ENCODE measurements around the gene SGCA. TPM values are rescaled to one million over a fixed set of nuclear protein-coding genes. Genes with fewer than 3 reads are reported as not detected.

SGCA gene
- total RNA-seq (2014; rRNA removed): 200 and 207 TPM in 2 replicates
- polyA plus RNA-seq (2012): 205 TPM

DNA sequence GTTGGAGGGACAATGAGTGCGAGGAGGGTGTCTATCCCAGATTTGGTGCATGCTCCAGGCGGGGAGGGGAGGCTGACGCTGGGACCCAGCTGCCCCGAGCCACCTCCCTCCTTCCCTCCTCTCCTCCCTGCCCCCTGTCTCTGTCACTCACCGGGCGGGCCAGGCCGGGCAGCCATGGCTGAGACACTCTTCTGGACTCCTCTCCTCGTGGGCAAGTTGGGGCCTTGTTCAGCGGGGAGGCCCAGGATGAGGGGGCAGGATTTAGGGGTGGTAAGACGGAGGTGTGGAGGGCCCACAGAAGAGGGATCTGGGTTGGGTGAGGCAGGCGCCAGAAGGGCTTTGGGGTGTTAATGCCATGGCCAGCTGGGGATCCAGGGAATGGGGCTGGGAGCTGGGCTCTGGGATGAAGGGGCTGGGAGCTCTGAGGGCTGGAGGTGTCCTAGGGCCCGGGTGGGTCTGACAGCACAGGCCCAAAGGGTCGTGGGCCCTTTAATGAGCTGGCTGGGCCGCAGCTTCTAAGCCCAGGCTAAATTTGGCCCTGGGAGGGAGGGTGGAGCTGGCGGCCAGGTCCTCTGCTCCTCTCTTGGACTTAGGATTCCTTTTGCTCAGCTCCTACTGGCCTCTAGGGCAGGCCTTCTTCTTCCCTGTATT lies at the start of gene SGCA:
SGCA (plus strand) TSS at position 139 of the 651 bp plus-strand sequence; CDS start at position 175, 36 bp downstream.
- peak; percentile 79 for DNase-seq (ENCODE audit: low read depth)

DNA sequence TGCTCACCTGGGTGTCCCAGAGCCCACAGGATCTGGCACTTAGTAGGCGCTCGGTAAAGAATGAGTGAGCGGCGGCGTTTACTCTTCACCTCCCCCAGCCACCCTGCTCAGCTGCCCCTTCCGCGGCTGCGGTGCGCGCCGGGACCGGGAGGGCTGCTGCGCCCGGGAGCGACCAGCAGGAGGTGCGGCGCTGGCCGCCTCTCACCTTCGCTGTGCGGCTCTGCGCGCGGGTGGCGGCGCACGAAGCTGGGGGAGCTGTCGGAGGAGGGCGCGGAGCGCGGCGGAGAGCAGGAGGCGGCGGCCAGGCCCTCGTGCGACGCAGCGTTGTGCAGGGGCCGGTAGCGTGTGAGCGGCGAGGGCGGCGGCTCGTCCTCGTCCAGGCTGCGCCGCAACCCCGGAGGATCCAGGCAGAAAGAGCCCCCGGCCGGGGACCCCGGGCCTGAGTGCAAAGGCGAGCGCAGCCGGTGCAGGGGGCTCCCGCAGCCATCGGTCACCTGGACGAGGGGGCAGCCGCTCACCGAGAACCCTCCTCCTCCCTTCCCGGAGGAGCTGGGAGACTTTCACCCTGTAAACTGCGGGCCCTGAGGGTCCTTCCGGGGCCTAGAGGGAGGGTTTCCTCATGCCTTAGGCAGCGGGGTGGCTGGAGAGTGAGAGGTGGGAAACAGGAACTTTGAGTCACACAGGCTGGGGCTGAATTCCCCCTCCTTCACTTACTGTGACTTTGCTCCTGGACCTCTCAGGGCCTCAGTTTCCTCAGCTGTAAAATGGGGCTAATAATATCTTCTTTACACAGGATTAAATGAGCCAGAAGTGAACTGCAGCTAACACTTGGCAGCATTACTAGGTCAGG lies 48.4 kb upstream of the SGCA start:
- no peak for DNase-seq (ENCODE audit: low read depth)

DNA sequence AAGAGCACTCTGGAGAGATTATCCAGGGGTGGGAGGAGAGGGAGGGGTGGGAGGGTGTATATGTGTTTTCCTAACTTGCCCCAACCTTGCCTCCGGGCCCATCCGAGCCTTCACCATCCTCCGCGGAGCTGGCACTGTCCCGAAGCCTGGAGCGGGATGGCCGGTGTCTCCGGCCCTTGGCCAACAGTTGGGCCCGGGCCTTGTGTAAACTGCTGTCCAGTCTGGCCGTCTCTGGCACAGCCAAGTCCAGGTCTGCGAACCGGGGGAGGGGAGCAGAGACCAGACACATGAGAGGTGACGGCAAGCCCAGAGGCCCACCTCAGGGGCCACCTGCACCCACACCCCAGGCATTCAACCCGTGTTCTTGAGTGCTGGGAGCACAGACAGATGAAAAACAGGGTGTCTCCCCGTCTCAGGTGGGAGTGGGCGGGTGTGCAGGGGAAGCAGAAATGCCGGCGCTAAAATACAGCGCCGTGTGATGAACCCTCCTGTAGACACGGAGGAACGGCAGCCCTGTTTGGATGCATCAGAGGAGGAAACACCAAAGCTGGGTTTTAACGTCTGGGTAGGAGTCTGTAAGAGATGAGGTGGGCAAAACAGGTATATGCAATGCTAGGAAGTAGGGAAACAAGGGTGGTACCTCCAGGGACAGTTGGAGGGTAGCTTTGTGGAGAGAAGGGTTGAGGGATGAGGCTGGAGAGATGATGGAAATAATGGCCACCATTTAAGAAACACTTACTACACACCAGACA lies 47.6 kb upstream of the SGCA start:
- no peak for DNase-seq (ENCODE audit: low read depth)

DNA sequence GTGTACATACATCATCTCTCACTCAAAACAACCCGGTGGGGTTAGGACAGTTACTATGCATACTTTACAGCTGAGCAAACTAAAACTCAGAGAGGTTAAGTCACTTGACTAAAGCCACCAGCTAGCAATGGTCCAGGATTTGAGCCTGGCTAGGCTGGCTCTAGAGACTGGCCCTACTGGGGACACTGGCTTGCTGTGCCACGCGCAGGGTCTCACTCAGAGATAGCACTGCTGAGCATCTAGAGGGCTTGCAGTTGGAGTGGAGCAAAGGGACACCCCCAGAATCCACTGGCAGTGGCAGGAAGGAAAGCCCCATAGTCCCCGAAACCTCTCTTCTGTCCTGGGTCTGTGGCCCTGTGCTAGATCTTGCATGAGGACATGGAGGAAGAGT lies 47.0 kb upstream of the SGCA start:
- no peak for DNase-seq (ENCODE audit: low read depth)

DNA sequence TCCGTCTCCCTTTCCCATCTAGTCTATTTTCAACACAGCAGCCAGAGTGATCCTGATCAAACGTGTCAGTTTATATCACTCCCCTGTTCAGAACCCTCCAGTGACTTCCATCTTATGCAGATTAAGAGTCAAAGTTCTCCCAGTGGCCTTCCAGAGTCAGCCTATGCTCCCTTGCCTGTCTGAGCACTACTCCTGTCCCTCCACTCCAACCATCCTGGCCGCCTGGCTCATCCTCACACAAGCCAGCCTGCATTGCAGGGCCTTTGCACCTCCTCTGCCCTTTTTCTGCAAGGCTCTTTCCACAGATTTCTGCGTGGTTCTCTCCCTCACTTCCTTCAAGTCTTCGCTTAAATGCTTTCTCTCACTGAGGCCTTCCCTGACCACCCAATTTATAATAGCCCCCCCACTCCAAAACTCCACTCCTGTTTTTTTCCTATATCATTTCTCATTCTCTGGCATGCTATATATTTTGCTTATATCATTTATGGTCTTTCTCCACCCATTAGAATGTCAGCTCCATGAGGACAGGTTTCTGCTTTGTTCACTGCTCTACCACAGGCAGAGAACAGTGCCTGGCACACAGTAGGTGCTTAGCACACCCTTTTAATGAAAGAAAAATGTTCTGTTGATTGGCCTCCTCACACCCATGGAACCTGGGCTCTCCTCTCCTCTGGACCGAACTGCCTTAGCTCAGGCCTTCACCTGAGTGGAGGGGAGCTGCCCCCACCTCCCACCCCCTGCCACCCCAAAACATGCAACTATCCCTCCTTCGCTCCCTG lies 45.1 kb upstream of the SGCA start:
- DNase-seq (ENCODE audit: low read depth): no peak

DNA sequence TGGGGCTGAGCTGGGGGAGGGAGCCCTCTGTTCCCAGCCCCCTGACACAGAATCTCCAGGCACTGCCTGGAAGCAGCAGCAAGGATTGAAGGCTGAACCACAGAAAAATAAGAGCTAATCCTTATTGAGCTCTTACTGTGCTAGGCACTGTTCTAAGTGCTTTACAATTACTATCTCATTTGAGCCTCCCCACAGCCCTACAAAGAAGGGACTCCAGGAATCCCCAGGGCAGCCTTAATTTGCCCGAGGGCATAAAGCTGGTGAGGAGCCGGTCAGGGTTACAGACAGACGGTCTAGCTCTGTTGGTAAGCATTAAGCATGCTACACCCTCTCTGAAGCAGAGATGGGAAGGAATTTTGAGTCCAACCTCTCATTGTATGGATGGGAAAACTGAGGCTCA lies 42.9 kb upstream of the SGCA start:
- DNase-seq (ENCODE audit: low read depth): no peak

DNA sequence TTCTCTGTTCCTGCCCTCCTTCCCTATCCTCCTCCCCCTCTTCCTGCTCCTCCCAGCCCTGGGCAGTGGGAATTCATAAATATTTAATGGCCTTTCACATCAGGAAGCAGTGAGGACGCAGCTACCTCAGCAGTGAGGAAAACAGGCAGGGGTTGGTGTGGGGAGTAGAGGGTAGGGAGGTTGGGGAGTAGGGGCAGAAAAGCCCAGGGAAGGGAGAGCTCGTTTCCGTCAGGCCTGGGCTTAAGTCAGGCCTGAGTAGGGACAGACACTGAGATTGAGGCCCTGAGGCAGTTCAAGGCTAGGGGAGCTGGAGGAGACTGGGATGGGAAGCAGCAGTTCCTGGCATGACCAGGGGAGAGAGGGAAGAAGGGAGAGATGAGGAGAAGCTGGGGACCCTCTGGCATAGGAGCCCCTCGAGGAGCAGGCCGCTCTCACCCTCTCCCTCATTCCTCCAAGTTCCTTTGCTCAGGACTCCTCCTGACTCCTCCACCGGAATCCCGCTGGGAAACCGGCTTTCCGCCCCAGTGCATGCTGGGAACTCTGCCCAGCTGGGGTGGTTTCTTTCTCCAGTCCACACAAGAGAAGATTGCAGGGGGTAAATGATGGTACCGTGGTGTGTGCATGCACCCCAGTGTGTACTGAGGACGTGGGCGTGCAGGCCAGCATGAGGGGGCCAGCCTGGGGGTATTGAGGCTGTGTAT lies 42.0 kb upstream of the SGCA start:
- DNase-seq (ENCODE audit: low read depth): no peak

DNA sequence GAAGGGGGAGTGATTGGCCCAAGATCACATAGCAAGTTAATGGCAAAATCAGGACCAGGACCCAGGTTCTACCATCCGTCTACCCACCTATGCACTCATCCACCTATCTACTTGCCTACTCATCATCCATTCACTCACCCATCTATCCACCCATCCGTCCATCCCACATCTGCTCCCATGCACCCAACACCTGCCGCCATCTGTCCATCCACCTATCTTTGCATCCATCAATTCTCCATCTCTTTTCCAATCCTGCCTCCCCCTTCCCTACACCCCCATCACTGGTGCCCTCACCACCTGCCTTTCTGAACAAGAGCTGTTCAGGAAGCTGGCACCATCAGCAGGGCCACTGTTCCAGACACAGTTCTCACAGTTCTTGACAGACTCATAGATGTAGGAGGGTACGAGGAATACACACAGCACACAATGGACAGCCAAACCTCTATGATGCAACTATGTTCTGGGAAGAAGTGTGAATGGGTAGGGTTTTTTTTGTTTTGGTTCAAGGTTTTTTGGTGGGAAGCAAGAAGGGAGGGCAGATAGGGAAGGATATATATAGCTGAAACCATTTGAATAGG lies 40.3 kb upstream of the SGCA start:
- DNase-seq (ENCODE audit: low read depth): no peak

DNA sequence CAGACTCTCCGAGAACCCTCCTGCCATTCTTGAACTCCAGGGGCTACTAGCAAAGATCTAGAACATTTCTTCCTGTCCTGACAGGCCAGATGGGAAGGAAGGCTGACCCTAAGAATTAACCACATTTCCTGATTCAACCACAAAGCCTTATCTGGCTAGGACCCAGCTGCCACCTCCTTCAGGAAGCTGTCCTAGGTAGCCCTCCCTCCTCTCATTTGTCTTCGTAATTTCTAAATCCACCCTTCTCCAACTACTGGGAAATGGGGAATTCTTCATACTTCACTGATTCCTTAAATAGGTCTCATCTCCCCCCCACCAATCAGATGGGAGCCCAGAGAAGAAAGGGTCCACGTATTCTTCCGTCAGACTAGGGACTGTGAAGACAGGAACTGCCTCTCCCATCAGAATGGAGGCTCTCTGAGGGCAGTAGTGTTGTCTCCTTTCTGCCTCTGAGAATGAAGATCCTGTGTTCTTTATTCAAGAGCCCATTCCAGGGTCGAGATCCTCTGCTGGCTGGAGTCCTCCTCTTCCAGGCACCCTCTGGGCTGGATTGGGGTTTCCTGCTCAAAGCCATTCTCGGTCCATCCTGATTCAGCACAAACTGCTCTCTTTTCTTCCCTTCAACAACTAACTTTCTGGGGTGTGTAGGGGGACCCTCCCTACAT lies 38.0 kb upstream of the SGCA start:
- peak; percentile 49 for DNase-seq (ENCODE audit: low read depth)

DNA sequence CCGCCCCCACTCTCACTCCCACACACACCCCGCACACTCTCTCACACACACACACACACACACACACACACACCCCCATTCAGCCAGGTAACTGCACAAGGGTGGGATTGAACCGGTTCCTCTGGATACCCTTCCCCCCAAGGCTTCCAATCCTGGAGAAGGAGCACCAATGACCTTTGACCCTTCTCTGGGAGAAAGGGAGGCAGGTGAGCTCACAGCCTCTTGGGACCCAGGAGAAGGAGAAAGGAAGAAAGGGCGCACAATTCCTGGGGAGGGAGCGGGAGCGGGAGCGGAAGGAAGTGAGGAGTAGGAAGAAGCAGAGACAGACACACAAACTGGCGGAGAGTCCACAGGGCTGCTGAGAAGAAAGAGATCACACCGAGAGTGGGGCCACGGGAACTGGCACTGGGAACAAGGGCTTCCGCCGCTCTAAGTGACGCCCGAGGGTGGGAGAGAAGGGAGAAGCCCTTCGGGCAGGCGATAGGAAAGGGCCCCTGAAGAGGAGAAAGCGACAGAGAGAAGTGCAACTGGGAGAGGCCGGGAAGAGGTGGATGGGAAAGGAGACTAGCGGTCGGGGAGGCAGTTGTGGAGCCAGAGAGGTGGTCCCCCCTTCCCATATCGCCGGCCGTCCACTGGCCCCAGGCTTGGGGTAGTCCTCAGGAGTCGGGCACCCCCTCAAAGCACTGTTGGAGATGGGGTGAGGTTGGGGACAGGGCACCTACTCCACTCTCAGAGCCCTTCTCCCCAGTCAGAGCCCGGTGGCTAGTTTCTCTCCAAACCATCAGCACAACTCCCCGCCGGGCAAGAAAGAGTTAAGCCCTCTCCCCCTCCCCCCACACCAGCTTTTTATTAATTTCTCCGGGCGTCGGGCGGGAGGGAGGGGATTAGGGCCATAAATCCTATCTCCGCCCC lies 37.1 kb upstream of the SGCA start:
- DNase-seq (ENCODE audit: low read depth): no peak

DNA sequence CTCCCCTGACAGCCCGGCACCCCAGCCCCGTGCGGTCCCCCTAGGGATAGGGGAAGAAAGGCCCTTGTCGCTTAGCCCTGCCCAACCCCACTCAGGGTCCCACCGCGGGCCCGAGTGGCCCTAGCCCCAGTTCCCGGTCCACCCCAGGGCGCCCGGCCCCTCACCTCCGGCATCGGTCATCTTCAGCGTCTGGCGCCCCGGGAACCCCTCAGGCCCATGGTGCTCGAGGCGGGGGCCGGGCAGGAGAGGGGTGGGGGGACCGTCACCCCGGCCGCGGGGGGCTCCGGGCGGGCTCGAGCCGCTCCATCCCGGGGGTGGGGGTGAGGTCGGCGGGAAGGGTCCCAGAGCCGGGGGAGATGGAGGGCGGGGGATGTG lies 36.5 kb upstream of the SGCA start:
- no peak for DNase-seq (ENCODE audit: low read depth)

DNA sequence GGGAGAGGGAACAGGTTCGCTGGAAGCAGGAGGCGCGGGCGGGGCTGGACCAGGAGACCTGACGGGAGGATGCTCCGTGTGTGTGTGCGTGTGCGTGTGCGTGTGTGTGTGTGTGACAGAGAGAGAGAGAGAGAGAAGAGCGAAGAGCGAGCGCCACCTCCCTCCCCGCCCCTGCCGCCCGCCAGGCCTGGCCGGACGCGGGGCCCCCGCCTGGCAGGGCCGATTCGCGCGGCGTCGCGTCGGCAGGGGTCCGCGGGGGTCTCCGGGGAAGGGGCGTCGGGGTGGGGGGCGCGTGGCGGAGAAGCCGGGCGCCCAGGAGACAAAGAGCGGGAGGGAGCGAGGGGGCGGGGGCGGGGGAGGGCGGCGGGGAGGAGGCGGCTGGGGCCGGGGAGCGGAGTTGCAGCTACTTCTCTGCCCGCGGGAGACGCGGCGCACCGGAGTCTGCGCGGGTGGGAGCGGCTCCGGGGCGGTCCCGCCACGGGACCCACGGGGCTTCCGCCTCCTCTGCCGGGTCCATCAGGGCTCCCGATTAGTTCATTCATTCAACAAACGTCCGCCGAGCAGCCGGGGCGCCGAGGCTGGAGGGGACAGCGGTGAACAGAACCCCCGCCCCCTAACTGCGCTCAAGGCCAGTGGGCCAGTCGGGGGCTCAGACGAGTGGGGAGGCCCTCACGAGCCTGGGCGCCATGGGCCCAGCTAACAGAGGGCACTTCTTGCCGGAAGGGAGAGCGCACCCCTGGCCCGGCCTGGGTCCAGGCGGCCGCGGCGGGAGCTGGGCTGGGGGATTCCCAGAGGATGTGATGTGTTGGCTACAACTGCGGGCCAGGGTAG lies 35.9 kb upstream of the SGCA start, which contains the start of gene SAMD14:
SAMD14 (minus strand) TSS at position 433 of the 831 bp plus-strand sequence. CDS start 5,201 bp downstream, outside the sequence.
- DNase-seq (ENCODE audit: low read depth): peak; percentile 42

DNA sequence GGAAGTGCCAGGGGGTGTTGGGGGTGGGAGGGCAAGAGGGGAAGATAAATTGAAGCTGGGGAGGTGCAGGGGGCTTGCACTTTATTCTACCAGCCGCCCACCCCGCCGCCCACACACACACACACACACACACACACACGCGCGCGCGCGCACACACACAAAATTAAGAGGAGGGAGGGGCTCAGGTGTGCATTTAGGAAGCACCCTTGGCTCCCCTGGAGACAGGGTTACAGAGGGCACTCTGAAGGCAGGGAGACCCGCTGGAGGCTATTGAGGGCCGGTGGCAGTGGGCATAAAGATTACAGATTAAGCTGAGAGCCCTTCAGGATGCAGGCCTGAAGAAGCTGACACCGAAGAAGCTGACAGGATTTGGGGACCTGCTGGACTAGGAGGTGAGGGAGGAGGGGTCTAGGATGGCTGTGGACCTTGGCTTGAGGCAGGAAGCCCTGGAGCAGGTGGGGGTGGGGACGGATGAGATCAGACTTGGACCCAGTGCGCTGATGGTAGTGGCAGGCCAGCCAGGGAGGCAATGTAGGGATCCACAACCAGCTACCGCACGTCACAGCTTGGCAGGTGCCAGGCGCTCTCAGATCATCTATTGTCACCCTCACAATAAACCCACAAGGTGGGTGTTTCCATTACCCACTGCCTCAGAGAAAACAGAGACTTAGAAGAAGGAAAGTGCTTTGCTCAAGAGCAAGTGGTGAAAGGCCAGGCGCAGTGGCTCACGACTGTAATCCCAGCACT lies 35.1 kb upstream of the SGCA start:
- DNase-seq (ENCODE audit: low read depth): no peak

DNA sequence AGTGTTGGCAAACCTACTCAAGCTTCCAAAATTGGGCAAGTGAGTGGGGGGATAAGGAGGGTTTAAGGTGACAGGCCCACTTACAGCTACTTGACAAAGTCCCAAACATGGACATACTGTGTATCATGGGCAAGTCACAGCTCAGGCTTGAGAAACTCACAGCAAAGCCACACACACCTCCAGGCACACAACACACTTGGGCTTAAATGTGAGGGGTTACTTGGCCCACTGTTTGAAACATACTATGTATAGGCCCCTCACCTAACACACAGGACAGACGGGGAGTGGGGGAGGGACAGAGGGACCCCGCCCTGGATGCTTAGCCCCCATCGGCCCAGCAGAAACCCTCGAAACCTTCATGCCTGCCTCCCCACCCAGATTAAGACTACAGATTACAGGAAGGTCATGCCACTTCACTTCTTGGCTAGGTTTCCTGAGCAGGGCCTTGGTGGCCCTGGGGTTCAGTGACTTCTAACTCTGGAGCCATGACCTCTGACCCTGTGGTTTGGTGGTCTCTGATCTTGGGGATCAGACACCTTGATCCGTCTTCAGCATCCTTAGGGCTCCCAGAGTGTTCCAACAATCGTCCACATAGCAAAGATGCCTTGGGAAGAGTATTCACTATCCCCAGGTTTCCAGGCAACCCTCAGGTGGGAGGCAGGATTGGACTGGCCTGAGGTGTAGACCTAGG lies 33.6 kb upstream of the SGCA start:
- DNase-seq (ENCODE audit: low read depth): no peak

DNA sequence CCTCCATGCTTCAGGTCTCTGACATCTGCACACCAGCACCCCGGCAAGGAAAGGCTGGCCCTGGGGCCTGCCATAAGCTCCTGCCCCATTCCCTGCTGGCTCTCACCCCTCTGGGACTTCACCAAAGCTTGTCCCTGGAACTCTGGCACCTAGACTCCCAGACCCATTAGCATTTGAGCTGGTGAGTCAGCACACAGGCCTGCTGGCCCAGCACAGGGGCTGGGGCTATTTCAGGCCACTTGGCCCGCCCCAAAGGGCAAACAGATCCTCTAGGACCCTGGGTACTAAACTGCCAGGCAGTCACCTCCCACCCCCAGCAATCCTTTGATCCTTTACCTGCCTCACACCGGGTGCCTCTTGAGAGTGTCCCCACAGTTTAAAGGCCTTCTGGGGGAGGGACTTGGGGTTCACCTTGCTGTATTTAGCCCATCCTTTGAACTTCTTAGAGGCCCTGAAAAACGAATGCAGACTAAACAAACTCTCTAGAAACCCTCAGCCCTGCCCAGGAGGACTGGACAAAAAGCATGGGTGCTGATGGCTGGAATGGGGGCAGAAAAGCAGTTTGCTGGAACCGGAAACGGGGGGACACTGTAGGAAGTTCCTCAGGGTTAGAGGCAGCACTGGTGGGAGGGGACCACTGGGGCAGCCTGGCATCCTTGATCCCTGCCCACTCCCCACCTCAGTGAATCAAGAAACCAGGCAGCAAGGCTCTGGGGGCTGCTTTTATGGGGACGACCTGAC lies 32.6 kb upstream of the SGCA start:
- DNase-seq (ENCODE audit: low read depth): peak; percentile 57

DNA sequence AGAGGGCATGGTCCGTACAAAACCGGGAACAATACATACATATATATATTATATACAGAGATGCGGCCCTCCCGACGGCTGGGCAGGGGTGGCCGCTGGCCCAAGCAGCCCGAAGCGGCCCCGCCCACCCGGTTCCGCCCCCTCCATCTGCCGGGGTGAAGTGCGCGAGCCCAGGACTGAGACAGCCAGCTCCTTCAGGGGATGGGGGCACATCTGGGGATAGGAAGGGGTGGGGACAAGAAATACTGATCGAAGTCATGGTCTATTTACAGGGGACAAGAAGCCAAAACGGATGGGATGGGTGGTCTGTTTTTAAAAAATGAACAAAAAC lies 32.1 kb upstream of the SGCA start:
- DNase-seq (ENCODE audit: low read depth): no peak

All from LHCN-M2 (cell line).